ENCODE data around the gene TRIP6. TPM values are rescaled to one million over a fixed set of nuclear protein-coding genes. Genes with fewer than 3 reads are reported as not detected.

The TRIP6 gene
- total and polyA plus RNA-seq, 2 donors (not counting 1 experiment from before 2014, with no cell fraction given): 6.8 to 13.8 TPM

DNA sequence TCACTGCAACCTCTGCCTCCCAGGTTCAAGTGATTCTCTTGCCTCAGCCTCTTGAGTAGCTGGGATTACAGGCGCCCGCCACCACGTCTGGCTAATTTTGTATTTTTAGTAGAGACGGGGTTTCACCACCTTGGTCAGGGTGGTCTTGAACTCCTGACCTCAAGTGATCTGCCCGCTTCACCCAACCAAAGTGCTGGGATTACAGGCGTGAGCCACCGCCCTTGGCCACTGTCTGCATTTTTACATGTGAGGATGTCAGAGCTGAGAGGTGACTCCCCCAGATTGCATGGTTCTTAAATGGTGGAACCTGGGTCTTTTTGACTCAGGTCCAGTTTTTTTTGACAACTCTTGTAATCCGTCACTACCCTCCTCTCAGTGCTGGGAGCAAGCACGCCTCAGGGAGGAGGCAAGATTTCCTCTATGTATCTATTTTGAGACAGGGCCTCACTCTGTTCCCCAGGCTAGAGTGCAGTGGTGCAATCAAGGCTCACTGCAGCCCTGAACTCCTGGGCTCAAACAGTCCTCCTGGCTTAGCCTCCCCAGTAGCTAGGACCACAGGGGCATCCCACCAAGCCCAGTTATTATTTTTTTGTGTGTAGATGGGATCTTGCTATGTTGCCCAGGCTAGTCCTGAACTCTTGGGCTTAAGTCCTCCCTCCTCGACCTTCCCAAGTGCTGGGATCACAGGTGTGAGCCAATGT is 6.6 kb downstream of the TRIP6 start:
- no peaks in the 10 kb centered on the region for H3K27me3 Mint-ChIP-seq
- WGBS (ENCODE audit: insufficient coverage): 92% methylated on average over 8 of the region's 10 CpGs

DNA sequence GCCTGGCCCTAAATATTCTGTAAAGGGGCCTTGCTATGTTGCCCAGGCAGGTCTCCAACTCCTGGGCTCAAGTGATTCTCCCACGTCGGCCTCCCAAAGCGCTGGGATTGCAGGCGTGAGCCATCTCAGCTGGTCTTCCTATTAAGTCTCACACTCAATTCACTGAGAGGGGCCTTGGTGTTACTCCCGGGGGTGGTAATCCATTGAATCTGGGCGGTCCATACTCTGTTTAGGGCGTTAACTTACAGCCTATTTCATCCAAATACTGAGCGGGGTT is 7.1 kb downstream of the TRIP6 start:
- H4K20me1 ChIP-seq (ENCODE audit: control insufficient read depth, insufficient read depth, low read length, poor library complexity, severe bottlenecking): peaks cover 38% of the 10 kb centered on the region
- POLR2A ChIA-PET: interaction anchor here (1.3 kb wide), 1 partner anchor 21 kb away, joined by 16 read pairs; the partner anchor contains the start of gene ACHE
- H3K79me2 ChIP-seq (ENCODE audit: control insufficient read depth, insufficient read depth, low read length): peaks cover 54% of the 10 kb centered on the region
- H2AFZ ChIP-seq (ENCODE audit: insufficient read depth, low read depth, low read length, poor library complexity, severe bottlenecking): peak overlapping the region; percentile 95
- H3K27ac Mint-ChIP-seq: peak overlapping the region; percentile 95
- H3K27me3 Mint-ChIP-seq: no peaks in the 10 kb centered on the region
- ATAC-seq (ENCODE audit: low read depth): no peak
- no peaks in the 10 kb centered on the region for H3K27me3 ChIP-seq (replicated peaks in 1 of 4; ENCODE audit: control extremely low read depth in 1 of 4, control insufficient read depth in 3 of 4, insufficient read depth in 4 of 4, low read length in 3 of 4)
- DNase-seq: no peak
- peaks cover 22 to 32% of the 10 kb centered on the region in 2 donors for H3K4me1 ChIP-seq (ENCODE audit: control insufficient read depth in 2 of 2, insufficient read depth in 2 of 2, low read length in 2 of 2)
- CTCF ChIA-PET: interaction anchor here (1.0 to 5.2 kb wide), 2 partner anchors 22 to 957 kb away, joined by 3 to 36 read pairs; partner anchors contain the start of gene SLC12A9
- H3K27ac ChIP-seq (ENCODE audit: low read length in 2 of 2): peak overlapping the region; percentile 91 to 96
- 97% methylated on average over 7 of the region's 8 CpGs for WGBS (ENCODE audit: insufficient coverage)
- intact Hi-C loops (cut with micrococcal nuclease): loop anchor here (2.0 kb wide), 1 partner anchor 37 kb away; no protein-coding TSS in a partner anchor
- peaks cover 36% of the 10 kb centered on the region for H3K4me1 Mint-ChIP-seq
- H3K4me3 Mint-ChIP-seq: peak overlapping the region; percentile 97
- no peaks in the 10 kb centered on the region for H3K9me3 ChIP-seq (ENCODE audit: control extremely low read depth in 1 of 3, control insufficient read depth in 2 of 3, insufficient read depth in 1 of 3, low read length in 2 of 3)
- H3K36me3 ChIP-seq (replicated peaks in 1 of 2; ENCODE audit: control extremely low read depth in 1 of 2, control insufficient read depth in 1 of 2, extremely low read depth in 1 of 2, insufficient read depth in 2 of 2, low read length in 1 of 2): peaks cover 0 to 22% of the 10 kb centered on the region in 2 experiments
- TF ChIP-seq, protein P1, sequence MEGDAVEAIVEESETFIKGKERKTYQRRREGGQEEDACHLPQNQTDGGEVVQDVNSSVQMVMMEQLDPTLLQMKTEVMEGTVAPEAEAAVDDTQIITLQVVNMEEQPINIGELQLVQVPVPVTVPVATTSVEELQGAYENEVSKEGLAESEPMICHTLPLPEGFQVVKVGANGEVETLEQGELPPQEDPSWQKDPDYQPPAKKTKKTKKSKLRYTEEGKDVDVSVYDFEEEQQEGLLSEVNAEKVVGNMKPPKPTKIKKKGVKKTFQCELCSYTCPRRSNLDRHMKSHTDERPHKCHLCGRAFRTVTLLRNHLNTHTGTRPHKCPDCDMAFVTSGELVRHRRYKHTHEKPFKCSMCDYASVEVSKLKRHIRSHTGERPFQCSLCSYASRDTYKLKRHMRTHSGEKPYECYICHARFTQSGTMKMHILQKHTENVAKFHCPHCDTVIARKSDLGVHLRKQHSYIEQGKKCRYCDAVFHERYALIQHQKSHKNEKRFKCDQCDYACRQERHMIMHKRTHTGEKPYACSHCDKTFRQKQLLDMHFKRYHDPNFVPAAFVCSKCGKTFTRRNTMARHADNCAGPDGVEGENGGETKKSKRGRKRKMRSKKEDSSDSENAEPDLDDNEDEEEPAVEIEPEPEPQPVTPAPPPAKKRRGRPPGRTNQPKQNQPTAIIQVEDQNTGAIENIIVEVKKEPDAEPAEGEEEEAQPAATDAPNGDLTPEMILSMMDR (IDR thresholded peaks at IDR 0.05): no peak
- H3K9me3 Mint-ChIP-seq (ENCODE audit: insufficient read depth): no peaks in the 10 kb centered on the region
- peak overlapping the region; percentile 73 to 99 (median 89) for H3K4me3 ChIP-seq (ENCODE audit: control extremely low read depth in 1 of 5, extremely low read depth in 1 of 5, insufficient read depth in 1 of 5, low read depth in 2 of 5, low read length in 4 of 5)
- peak overlapping the region; percentile 95 for H3K9ac ChIP-seq (ENCODE audit: low read length)
- H3K4me2 ChIP-seq (replicated peaks; ENCODE audit: low read depth, low read length, poor library complexity, severe bottlenecking): peak overlapping the region; percentile 81

More for the DNA sequence above, 6.6 kb downstream of the TRIP6 start:
- CTCF ChIA-PET: interaction anchor here (1.0 to 5.2 kb wide), 2 partner anchors 21 to 956 kb away, joined by 3 to 36 read pairs; partner anchors contain the start of gene SLC12A9
- H3K9ac ChIP-seq (ENCODE audit: low read length): peak overlapping the region; percentile 95
- intact Hi-C loops (cut with micrococcal nuclease): loop anchor here (2.0 kb wide), 1 partner anchor 37 kb away; no protein-coding TSS in a partner anchor
- H3K9me3 ChIP-seq (ENCODE audit: control extremely low read depth in 1 of 3, control insufficient read depth in 2 of 3, insufficient read depth in 1 of 3, low read length in 2 of 3): no peaks in the 10 kb centered on the region
- Mint-ChIP-seq H3K27ac (peak overlapping the region; percentile 95), H3K9me3 (ENCODE audit: insufficient read depth) (no peaks in the 10 kb centered on the region), H3K4me1 (peaks cover 34% of the 10 kb centered on the region), H3K4me3 (peak overlapping the region; percentile 97)
- ATAC-seq (ENCODE audit: low read depth): no peak
- peak overlapping the region; percentile 91 to 96 for H3K27ac ChIP-seq (ENCODE audit: low read length in 2 of 2)
- H2AFZ ChIP-seq (ENCODE audit: insufficient read depth, low read depth, low read length, poor library complexity, severe bottlenecking): peak overlapping the region; percentile 95
- no peak for DNase-seq
- H3K4me2 ChIP-seq (replicated peaks; ENCODE audit: low read depth, low read length, poor library complexity, severe bottlenecking): peak overlapping the region; percentile 81
- H3K4me1 ChIP-seq (ENCODE audit: control insufficient read depth in 2 of 2, insufficient read depth in 2 of 2, low read length in 2 of 2): peaks cover 22 to 31% of the 10 kb centered on the region in 2 donors
- peak overlapping the region in 4 of 5 experiments; percentile 73 to 99 (median 92) for H3K4me3 ChIP-seq (ENCODE audit: control extremely low read depth in 1 of 5, extremely low read depth in 1 of 5, insufficient read depth in 1 of 5, low read depth in 2 of 5, low read length in 4 of 5)
- H3K27me3 ChIP-seq (replicated peaks in 1 of 4; ENCODE audit: control extremely low read depth in 1 of 4, control insufficient read depth in 3 of 4, insufficient read depth in 4 of 4, low read length in 3 of 4): no peaks in the 10 kb centered on the region
- TF ChIP-seq, protein P1 (IDR thresholded peaks at IDR 0.05): no peak
- no peak for TF ChIP-seq EZH2 (IDR thresholded peaks at IDR 0.05; ENCODE audit: borderline replicate concordance, insufficient read depth, low read depth, low read length, poor library complexity, severe bottlenecking)
- H3K79me2 ChIP-seq (ENCODE audit: control insufficient read depth, insufficient read depth, low read length): peaks cover 49% of the 10 kb centered on the region
- peaks cover 0 to 17% of the 10 kb centered on the region in 2 experiments for H3K36me3 ChIP-seq (replicated peaks in 1 of 2; ENCODE audit: control extremely low read depth in 1 of 2, control insufficient read depth in 1 of 2, extremely low read depth in 1 of 2, insufficient read depth in 2 of 2, low read length in 1 of 2)
- peaks cover 33% of the 10 kb centered on the region for H4K20me1 ChIP-seq (ENCODE audit: control insufficient read depth, insufficient read depth, low read length, poor library complexity, severe bottlenecking)
- POLR2A ChIA-PET: no interaction called here

Data from B cell (primary cell).